H1 (cell line): ENCODE results near the gene NTN4. TPM values are rescaled to one million over a fixed set of nuclear protein-coding genes. Genes with fewer than 3 reads are reported as not detected.

Experiments
- CTCF ChIA-PET: fragments of 300-600 bp; sonication (Branson Sonifier 250); formaldehyde crosslinking; loops from one replicate; lab custom pipeline; 2021; ENCODE audit not compliant: partially characterized antibody; lab: Charles Lee
- POLR2A ChIA-PET: fragments of 300-600 bp; sonication (Branson Sonifier 250); formaldehyde crosslinking; loops from one replicate; lab custom pipeline; 2021; ENCODE audit warnings: inconsistent platforms; ENCODE audit not compliant: partially characterized antibody; lab: Charles Lee
- DNase-seq, 2 experiments: peaks; one replicate each; pipeline versions ENCODE4 v3.0.0 to v3.0.0-alpha.2; 2010 to 2022; ENCODE audit warnings: low spot score in 2 of 2, low read depth in 1 of 2, mixed read lengths in 1 of 2
- FAIRE-seq: peaks from 2 replicates; lab custom pipeline; 2011; peaks lifted over from hg19 to GRCh38; lab: Jason Lieb, UNC
- H2AFZ ChIP-seq: 2 replicates; pipeline ENCODE4 v1.8.1; 2012; ENCODE audit warnings: low read length, inconsistent platforms
- H2AK5ac ChIP-seq: 2 replicates; pipeline ENCODE4 v1.6.1; 2013; ENCODE audit warnings: low read depth, low read length
- H2BK120ac ChIP-seq: replicated peaks from 2 replicates; pipeline ENCODE3; 2013; ENCODE audit warnings: low read depth, low read length, inconsistent platforms
- H2BK12ac ChIP-seq: 2 replicates; pipeline ENCODE4 v1.6.1; 2013; ENCODE audit warnings: low read depth, low read length
- H2BK15ac ChIP-seq: 2 replicates; pipeline ENCODE4 v1.6.1; 2013; ENCODE audit warnings: low read length
- H2BK20ac ChIP-seq: 2 replicates; pipeline ENCODE4 v1.6.1; 2013; ENCODE audit warnings: low read length
- H2BK5ac ChIP-seq: 2 replicates; pipeline ENCODE4 v1.6.1; 2013; ENCODE audit warnings: low read depth, low read length
- H3K14ac ChIP-seq: 2 replicates; pipeline ENCODE4 v1.6.1; 2013; ENCODE audit warnings: inconsistent platforms; ENCODE audit not compliant: insufficient read length
- H3K18ac ChIP-seq: 2 replicates; pipeline ENCODE4 v1.6.1; 2013; ENCODE audit warnings: low read length; ENCODE audit errors: extremely low read depth
- H3K23ac ChIP-seq: 2 replicates; pipeline ENCODE4 v1.6.1; 2013; ENCODE audit warnings: inconsistent platforms; ENCODE audit not compliant: insufficient read length
- H3K23me2 ChIP-seq: 2 replicates; pipeline ENCODE4 v1.6.1; 2013; ENCODE audit warnings: low read depth, low read length
- H3K27ac ChIP-seq: 2 replicates; pipeline ENCODE4 v1.6.1; 2011; ENCODE audit warnings: low read depth, low read length, inconsistent platforms
- H3K27me3 ChIP-seq, 4 experiments: replicated peaks in 1 of 4; 1 replicate in 1 of 4; 2 replicates in 3 of 4; pipeline versions ENCODE4 v1.6.1 to v1.8.1; 2011 to 2013; ENCODE audit warnings: low read length in 3 of 4, mild to moderate bottlenecking in 3 of 4, inconsistent platforms in 2 of 4, mixed read lengths in 2 of 4, moderate library complexity in 1 of 4; ENCODE audit not compliant: control insufficient read depth in 3 of 4, insufficient read depth in 3 of 4; ENCODE audit errors: extremely low read depth in 1 of 4
- H3K36me3 ChIP-seq, 4 experiments: 2 replicates each; pipeline versions ENCODE4 v1.6.1 to v1.8.1; 2011 to 2013; ENCODE audit warnings: mild to moderate bottlenecking in 4 of 4, low read length in 3 of 4, moderate library complexity in 2 of 4, control low read depth in 1 of 4, inconsistent platforms in 1 of 4; ENCODE audit not compliant: insufficient read depth in 4 of 4, control insufficient read depth in 2 of 4
- H3K4ac ChIP-seq: replicated peaks from 2 replicates; pipeline ENCODE3; 2013; ENCODE audit warnings: low read length, low read depth, mixed read lengths, inconsistent platforms; ENCODE audit not compliant: insufficient read length
- H3K4me1 ChIP-seq, 4 experiments: replicated peaks in 1 of 4; 1 replicate in 1 of 4; 2 replicates in 3 of 4; pipeline versions ENCODE4 v1.6.1 to v1.8.1; 2011 to 2013; ENCODE audit warnings: low read length in 3 of 4, inconsistent platforms in 2 of 4, mixed read lengths in 1 of 4; ENCODE audit not compliant: insufficient read depth in 4 of 4, control insufficient read depth in 3 of 4
- H3K4me2 ChIP-seq, 2 experiments: 2 replicates each; pipeline versions ENCODE4 v1.6.1 to v1.8.1; 2011 to 2013; ENCODE audit warnings: low read depth in 2 of 2, low read length in 2 of 2, control low read depth in 1 of 2, inconsistent platforms in 1 of 2, mild to moderate bottlenecking in 1 of 2; ENCODE audit not compliant: insufficient read depth in 1 of 2
- H3K4me3 ChIP-seq, 4 experiments: fragments of 200-600, 300-600 bp in 1 of 4; sonication (generic), shearing (Covaris generic), sonication (Bioruptor Twin) in 1 of 4; 2 replicates each; pipeline versions ENCODE4 v1.5.1 to v1.8.1; 2011 to 2016; ENCODE audit warnings: low read length in 4 of 4, low read depth in 3 of 4, control low read depth in 2 of 4, inconsistent platforms in 2 of 4, mild to moderate bottlenecking in 2 of 4, mixed read lengths in 1 of 4, moderate library complexity in 1 of 4; ENCODE audit not compliant: insufficient read depth in 2 of 4; ENCODE audit errors: extremely low read depth in 1 of 4
- H3K56ac ChIP-seq: replicated peaks from 2 replicates; pipeline ENCODE3; 2013; ENCODE audit warnings: low read depth, mild to moderate bottlenecking, mixed read lengths, low read length, inconsistent platforms; ENCODE audit not compliant: insufficient read length
- H3K79me1 ChIP-seq: 2 replicates; pipeline ENCODE4 v1.6.1; 2013; ENCODE audit warnings: low read depth, low read length, control low read depth
- H3K79me2 ChIP-seq, 2 experiments: 2 replicates each; pipeline versions ENCODE4 v1.6.1 to v1.8.1; 2012 to 2013; ENCODE audit warnings: low read length in 2 of 2, mild to moderate bottlenecking in 2 of 2, inconsistent platforms in 1 of 2; ENCODE audit not compliant: insufficient read depth in 2 of 2, control insufficient read depth in 1 of 2
- H3K9ac ChIP-seq, 4 experiments: replicated peaks in 1 of 4; 1 replicate in 1 of 4; 2 replicates in 3 of 4; pipeline versions ENCODE4 v1.6.1 to v1.8.1; 2011 to 2013; ENCODE audit warnings: low read depth in 3 of 4, low read length in 3 of 4, control low read depth in 2 of 4, mild to moderate bottlenecking in 2 of 4, moderate library complexity in 2 of 4, inconsistent platforms in 1 of 4; ENCODE audit errors: extremely low read depth in 1 of 4
- H3K9me3 ChIP-seq, 2 experiments: 2 replicates each; pipeline versions ENCODE4 v1.6.1 to v1.8.1; 2012 to 2013; ENCODE audit warnings: mild to moderate bottlenecking in 2 of 2, moderate library complexity in 2 of 2, control low read depth in 1 of 2, inconsistent platforms in 1 of 2, low read depth in 1 of 2, low read length in 1 of 2, mixed read lengths in 1 of 2; ENCODE audit not compliant: insufficient read depth in 2 of 2
- H4K20me1 ChIP-seq, 2 experiments: replicated peaks in 1 of 2; 2 replicates each; pipeline versions ENCODE3 to v1.8.1; 2011 to 2013; ENCODE audit warnings: inconsistent platforms in 2 of 2, low read length in 2 of 2, mild to moderate bottlenecking in 1 of 2; ENCODE audit not compliant: insufficient read depth in 2 of 2, control insufficient read depth in 1 of 2
- H4K5ac ChIP-seq: 2 replicates; pipeline ENCODE4 v1.6.1; 2013; ENCODE audit warnings: low read length, low read depth, mixed read lengths, inconsistent platforms; ENCODE audit not compliant: insufficient read length
- H4K8ac ChIP-seq: 2 replicates; pipeline ENCODE4 v1.8.0; 2013; ENCODE audit warnings: mild to moderate bottlenecking, moderate library complexity, low read length, inconsistent platforms; ENCODE audit not compliant: insufficient read depth; ENCODE audit errors: extremely low read depth
- H4K91ac ChIP-seq: replicated peaks from 2 replicates; pipeline ENCODE3; 2013; ENCODE audit warnings: low read length, mixed read lengths, inconsistent platforms; ENCODE audit not compliant: insufficient read length
- E2F6 ChIP-seq: IDR thresholded peaks from 2 replicates; pipeline ENCODE4 v1.6.1; 2012; ENCODE audit warnings: inconsistent platforms
- WGBS, 2 experiments: shearing (Covaris generic) in 1 of 2; methylation state at CpG; one replicate each; pipeline versions ENCODE4 v1.1.6 to v1.1.7; 2013 to 2015; ENCODE audit warnings: low lambda C conversion rate in 2 of 2, mixed read lengths in 2 of 2, inconsistent platforms in 1 of 2, low coverage in 1 of 2, missing lambda C conversion rate in 1 of 2; ENCODE audit not compliant: insufficient replicate concordance in 2 of 2, insufficient coverage in 1 of 2, insufficient read length in 1 of 2; ENCODE audit errors: extremely low coverage in 1 of 2, missing lambda C conversion rate in 1 of 2; 5-methylcytosine and 5-hydroxymethylcytosine counted together
- polyA plus RNA-seq, 7 experiments: library from polyadenylated mRNA; depleted of rRNA in 3 of 7; stranded (reverse) in 5 of 7; unstranded in 2 of 7; fragments of >200 nt in 5 of 7; fragments of 200-250 nt in 2 of 7; gene quantifications; 1 replicate in 5 of 7; 2 replicates in 1 of 7; 4 replicates in 1 of 7; pipeline versions ENCODE4 v1.2.1 to v1.2.3, GENCODE V29; 2011 to 2013; ENCODE audit warnings: missing spikeins in 2 of 7, mixed read lengths in 2 of 7
- total RNA-seq: library from RNA; stranded (reverse); fragmentation: NEBNext Ultra II Directional; extraction: Animal tissue kit (Norgen Biotek cat#: 25700); gene quantifications from 2 replicates; pipeline ENCODE4 v1.2.1, GENCODE V29; 2021

NTN4 gene
- total and polyA plus RNA-seq, 2 of the 8 experiments (the other 6 are each of a cell fraction or from before 2014, with no cell fraction given) = 0.74 to 1.3 TPM

GRCh38 chr12:95766356-95767019 lies 24.1 kb downstream of the NTN4 start:
- H3K79me2 ChIP-seq = no peaks in the 10 kb centered on the region
- no peak overlapping the region for H3K23ac ChIP-seq
- no peak overlapping the region for H2BK20ac ChIP-seq
- no peak for FAIRE-seq
- CTCF ChIA-PET = interaction anchor here (1.0 to 1.2 kb wide), 3 partner anchors 23 to 132 kb away, joined by 3 read pairs; no protein-coding TSS in a partner anchor
- no peak for TF ChIP-seq E2F6
- no peaks in the 10 kb centered on the region for H3K9me3 ChIP-seq
- H3K4me2 ChIP-seq = no peak overlapping the region
- H4K20me1 ChIP-seq = no peaks in the 10 kb centered on the region
- no peak for DNase-seq
- no peak overlapping the region for H2BK12ac ChIP-seq
- 72% methylated on average over 7 of the region's 7 CpGs; no CpG with 5 or more reads in 1 of the 2 experiments for WGBS, 2 experiments
- H4K5ac ChIP-seq = no peak overlapping the region
- H3K4me1 ChIP-seq = peaks cover 0 to 3% (median 1%) of the 10 kb centered on the region in 4 experiments; a peak in 3 of 7 replicates
- H3K36me3 ChIP-seq = no peaks in the 10 kb centered on the region
- no peak overlapping the region for H4K91ac ChIP-seq
- H3K14ac ChIP-seq = no peak overlapping the region
- no peak overlapping the region for H2BK120ac ChIP-seq
- no peak overlapping the region for H3K4ac ChIP-seq
- no peak overlapping the region for H2AFZ ChIP-seq
- no peak overlapping the region for H3K4me3 ChIP-seq
- no peak overlapping the region for H2BK5ac ChIP-seq
- no peak overlapping the region for H2BK15ac ChIP-seq
- H3K27ac ChIP-seq = no peak overlapping the region
- no peaks in the 10 kb centered on the region; the same call in 1 of the 2 replicates for H3K23me2 ChIP-seq
- POLR2A ChIA-PET = no interaction called here
- H3K56ac ChIP-seq = no peak overlapping the region
- H3K79me1 ChIP-seq = no peaks in the 10 kb centered on the region
- no peak overlapping the region for H4K8ac ChIP-seq
- H3K27me3 ChIP-seq = no peaks in the 10 kb centered on the region
- H3K9ac ChIP-seq = no peak overlapping the region
- no peak overlapping the region for H2AK5ac ChIP-seq
- no peak overlapping the region for H3K18ac ChIP-seq
